ENCODE measurements around the gene TRIP12.
"Not testable (repeated sequence)": the region's sequence is repeated elsewhere in the genome, so short reads cannot be mapped to it uniquely, and the experiment has no call there.

TRIP12 gene

GRCh38 chr2:229775614-229776313 is 146.0 kb downstream of the TRIP12 start:
- H3K4me3 Mint-ChIP-seq: no peak overlapping the region
- no peak for DNase-seq (ENCODE audit: low spot score)
- H3K27me3 Mint-ChIP-seq (ENCODE audit: low read depth): no peaks in the 10 kb centered on the region
- H3K4me1 Mint-ChIP-seq (ENCODE audit: low read depth): peaks cover 14% of the 10 kb centered on the region
- no peaks in the 10 kb centered on the region for H3K9me3 Mint-ChIP-seq
- H3K27ac Mint-ChIP-seq: peak overlapping the region; percentile 58
- H3K36me3 Mint-ChIP-seq (ENCODE audit: low read depth): peaks cover 59% of the 10 kb centered on the region

- no peak for DNase-seq (ENCODE audit: low spot score)
- Mint-ChIP-seq H3K4me1 (ENCODE audit: low read depth) (peaks cover 12% of the 10 kb centered on the region), H3K27ac (no peak overlapping the region), H3K4me3 (no peak overlapping the region), H3K36me3 (ENCODE audit: low read depth) (peaks cover 52% of the 10 kb centered on the region), H3K27me3 (ENCODE audit: low read depth) (no peaks in the 10 kb centered on the region), H3K9me3 (no peaks in the 10 kb centered on the region)
Measured at GRCh38 chr2:229774237-229774636, 147.6 kb downstream of the TRIP12 start.

- Mint-ChIP-seq H3K27me3 (ENCODE audit: low read depth) (no peaks in the 10 kb centered on the region), H3K9me3 (no peaks in the 10 kb centered on the region), H3K4me1 (ENCODE audit: low read depth) (no peaks in the 10 kb centered on the region), H3K36me3 (ENCODE audit: low read depth) (peaks cover 64% of the 10 kb centered on the region), H3K4me3 (no peak overlapping the region), H3K27ac (no peak overlapping the region)
- DNase-seq (ENCODE audit: low spot score): no peak
Measured at GRCh38 chr2:229768235-229768634, 153.6 kb downstream of the TRIP12 start.

- no peaks in the 10 kb centered on the region for H3K27me3 Mint-ChIP-seq (ENCODE audit: low read depth)
- no peak overlapping the region for H3K27ac Mint-ChIP-seq
- H3K9me3 Mint-ChIP-seq: no peaks in the 10 kb centered on the region
- H3K36me3 Mint-ChIP-seq (ENCODE audit: low read depth): peaks cover 47% of the 10 kb centered on the region
- H3K4me3 Mint-ChIP-seq: no peak overlapping the region
- no peaks in the 10 kb centered on the region for H3K4me1 Mint-ChIP-seq (ENCODE audit: low read depth)
- no peak for DNase-seq (ENCODE audit: low spot score)
Measured at GRCh38 chr2:229765721-229766120, 156.1 kb downstream of the TRIP12 start.

- DNase-seq (ENCODE audit: low spot score): no peak
- no peaks in the 10 kb centered on the region for H3K9me3 Mint-ChIP-seq
- no peaks in the 10 kb centered on the region for H3K27me3 Mint-ChIP-seq (ENCODE audit: low read depth)
- peaks cover 23% of the 10 kb centered on the region for H3K36me3 Mint-ChIP-seq (ENCODE audit: low read depth)
- no peaks in the 10 kb centered on the region for H3K4me1 Mint-ChIP-seq (ENCODE audit: low read depth)
- H3K4me3 Mint-ChIP-seq: no peak overlapping the region
- H3K27ac Mint-ChIP-seq: no peak overlapping the region
Measured at GRCh38 chr2:229761663-229762062, 160.1 kb downstream of the TRIP12 start.

- not testable (repeated sequence) for H3K9me3 Mint-ChIP-seq; H3K4me3 Mint-ChIP-seq; H3K4me1 Mint-ChIP-seq (ENCODE audit: low read depth); H3K27ac Mint-ChIP-seq; H3K36me3 Mint-ChIP-seq (ENCODE audit: low read depth); DNase-seq (ENCODE audit: low spot score); H3K27me3 Mint-ChIP-seq (ENCODE audit: low read depth)
Measured at GRCh38 chr2:229757462-229757861, 164.3 kb downstream of the TRIP12 start.

GRCh38 chr2:229752970-229753729 is 168.7 kb downstream of the TRIP12 start:
- Mint-ChIP-seq H3K36me3 (ENCODE audit: low read depth) (no peaks in the 10 kb centered on the region), H3K27me3 (ENCODE audit: low read depth) (no peaks in the 10 kb centered on the region), H3K4me3 (no peak overlapping the region), H3K4me1 (ENCODE audit: low read depth) (no peaks in the 10 kb centered on the region), H3K27ac (no peak overlapping the region), H3K9me3 (no peaks in the 10 kb centered on the region)
- no peak for DNase-seq (ENCODE audit: low spot score)

GRCh38 chr2:229749779-229750178 is 172.0 kb downstream of the TRIP12 start:
- Mint-ChIP-seq H3K27me3 (ENCODE audit: low read depth) (no peaks in the 10 kb centered on the region), H3K27ac (no peak overlapping the region), H3K4me3 (no peak overlapping the region), H3K4me1 (ENCODE audit: low read depth) (no peaks in the 10 kb centered on the region), H3K36me3 (ENCODE audit: low read depth) (no peaks in the 10 kb centered on the region), H3K9me3 (no peaks in the 10 kb centered on the region)
- DNase-seq (ENCODE audit: low spot score): no peak

- no peaks in the 10 kb centered on the region for H3K27me3 Mint-ChIP-seq (ENCODE audit: low read depth)
- H3K36me3 Mint-ChIP-seq (ENCODE audit: low read depth): no peaks in the 10 kb centered on the region
- DNase-seq (ENCODE audit: low spot score): no peak
- H3K4me1 Mint-ChIP-seq (ENCODE audit: low read depth): no peaks in the 10 kb centered on the region
- no peak overlapping the region for H3K27ac Mint-ChIP-seq
- H3K4me3 Mint-ChIP-seq: no peak overlapping the region
- no peaks in the 10 kb centered on the region for H3K9me3 Mint-ChIP-seq
Measured at GRCh38 chr2:229748950-229749349, 172.9 kb downstream of the TRIP12 start.

- H3K36me3 Mint-ChIP-seq (ENCODE audit: low read depth); H3K27ac Mint-ChIP-seq; H3K4me1 Mint-ChIP-seq (ENCODE audit: low read depth); H3K4me3 Mint-ChIP-seq; H3K27me3 Mint-ChIP-seq (ENCODE audit: low read depth); DNase-seq (ENCODE audit: low spot score): not testable (repeated sequence)
- peaks cover 15% of the 10 kb centered on the region for H3K9me3 Mint-ChIP-seq
Measured at GRCh38 chr2:229742691-229743090, 179.1 kb downstream of the TRIP12 start.

- no peak overlapping the region for H3K27ac Mint-ChIP-seq
- no peaks in the 10 kb centered on the region for H3K4me1 Mint-ChIP-seq (ENCODE audit: low read depth)
- H3K36me3 Mint-ChIP-seq (ENCODE audit: low read depth): no peaks in the 10 kb centered on the region
- H3K4me3 Mint-ChIP-seq: no peak overlapping the region
- peaks cover 23% of the 10 kb centered on the region for H3K9me3 Mint-ChIP-seq
- H3K27me3 Mint-ChIP-seq (ENCODE audit: low read depth): no peaks in the 10 kb centered on the region
- no peak for DNase-seq (ENCODE audit: low spot score)
Measured at GRCh38 chr2:229740279-229740678, 181.5 kb downstream of the TRIP12 start.

GRCh38 chr2:229738024-229738625 is 183.7 kb downstream of the TRIP12 start:
- H3K27ac Mint-ChIP-seq: no peak overlapping the region
- H3K4me1 Mint-ChIP-seq (ENCODE audit: low read depth): peaks cover 4% of the 10 kb centered on the region
- peaks cover 23% of the 10 kb centered on the region for H3K9me3 Mint-ChIP-seq
- no peak overlapping the region for H3K4me3 Mint-ChIP-seq
- peaks cover 3% of the 10 kb centered on the region for H3K27me3 Mint-ChIP-seq (ENCODE audit: low read depth)
- DNase-seq (ENCODE audit: low spot score): no peak
- no peaks in the 10 kb centered on the region for H3K36me3 Mint-ChIP-seq (ENCODE audit: low read depth)

GRCh38 chr2:229734410-229734809 is 187.4 kb downstream of the TRIP12 start:
- peaks cover 23% of the 10 kb centered on the region for H3K9me3 Mint-ChIP-seq
- DNase-seq (ENCODE audit: low spot score): no peak
- H3K4me3 Mint-ChIP-seq: no peak overlapping the region
- peaks cover 4% of the 10 kb centered on the region for H3K4me1 Mint-ChIP-seq (ENCODE audit: low read depth)
- H3K27ac Mint-ChIP-seq: no peak overlapping the region
- H3K27me3 Mint-ChIP-seq (ENCODE audit: low read depth): peaks cover 5% of the 10 kb centered on the region
- no peaks in the 10 kb centered on the region for H3K36me3 Mint-ChIP-seq (ENCODE audit: low read depth)

GRCh38 chr2:229733611-229734245 is 188.1 kb downstream of the TRIP12 start:
- peaks cover 6% of the 10 kb centered on the region for H3K27me3 Mint-ChIP-seq (ENCODE audit: low read depth)
- no peak overlapping the region for H3K4me3 Mint-ChIP-seq
- peaks cover 19% of the 10 kb centered on the region for H3K9me3 Mint-ChIP-seq
- peaks cover 4% of the 10 kb centered on the region for H3K4me1 Mint-ChIP-seq (ENCODE audit: low read depth)
- H3K36me3 Mint-ChIP-seq (ENCODE audit: low read depth): no peaks in the 10 kb centered on the region
- DNase-seq (ENCODE audit: low spot score): no peak
- H3K27ac Mint-ChIP-seq: no peak overlapping the region

All from T-helper 2 cell treated with Interferon-gamma antibody and Interleukin-4, amounts not matched to agents 5 μg/mL and 100 μg/mL, for 36 hours (primary cell).